Prostate gland (tissue), 2 donors: ENCODE measurements around the gene PADI1.

ENCODE experiments used
- CTCF ChIP-seq, 4 experiments: fragments of 200-600 bp in 2 of 4; fragments of 450-650 bp in 2 of 4; sonication (generic) in 2 of 4; IDR thresholded peaks; 1 replicate in 3 of 4; 2 replicates in 1 of 4; pipeline ENCODE4 v1.5.1; 2016 to 2019; ENCODE audit warnings: antibody characterized with exemption in 4 of 4, mild to moderate bottlenecking in 2 of 4, moderate library complexity in 2 of 4
- POLR2AphosphoS5 ChIP-seq: sonication (generic); formaldehyde crosslinking; IDR thresholded peaks from one replicate; pipeline ENCODE4 v1.6.1; 2017; ENCODE audit warnings: antibody characterized with exemption

- TF ChIP-seq CTCF (IDR thresholded peaks at IDR 0.05), result no peak
- TF ChIP-seq POLR2AphosphoS5, result no peak
Measured at GRCh38 chr1:17251246-17251645, 46.3 kb downstream of the PADI1 start.
